ENCODE data around the gene PIGBOS1.

GRCh38 chr15:55357774-55358173 lies 38.9 kb upstream of the PIGBOS1 start:
- no peak for TF ChIP-seq CTCF (IDR thresholded peaks at IDR 0.05; ENCODE audit: insufficient read depth, low read depth, low read length)
- TF ChIP-seq EZH2 (IDR thresholded peaks at IDR 0.05; ENCODE audit: insufficient read depth, low read length) = no peak

Measured in astrocyte (in vitro differentiated cells and primary cell).